ENCODE data around the gene PTPRCAP. TPM values are rescaled to one million over a fixed set of nuclear protein-coding genes. Genes with fewer than 3 reads are reported as not detected.

PTPRCAP gene
- polyA plus RNA-seq, 5 donors: 1.3 to 3.3 (median 1.8) TPM

DNA sequence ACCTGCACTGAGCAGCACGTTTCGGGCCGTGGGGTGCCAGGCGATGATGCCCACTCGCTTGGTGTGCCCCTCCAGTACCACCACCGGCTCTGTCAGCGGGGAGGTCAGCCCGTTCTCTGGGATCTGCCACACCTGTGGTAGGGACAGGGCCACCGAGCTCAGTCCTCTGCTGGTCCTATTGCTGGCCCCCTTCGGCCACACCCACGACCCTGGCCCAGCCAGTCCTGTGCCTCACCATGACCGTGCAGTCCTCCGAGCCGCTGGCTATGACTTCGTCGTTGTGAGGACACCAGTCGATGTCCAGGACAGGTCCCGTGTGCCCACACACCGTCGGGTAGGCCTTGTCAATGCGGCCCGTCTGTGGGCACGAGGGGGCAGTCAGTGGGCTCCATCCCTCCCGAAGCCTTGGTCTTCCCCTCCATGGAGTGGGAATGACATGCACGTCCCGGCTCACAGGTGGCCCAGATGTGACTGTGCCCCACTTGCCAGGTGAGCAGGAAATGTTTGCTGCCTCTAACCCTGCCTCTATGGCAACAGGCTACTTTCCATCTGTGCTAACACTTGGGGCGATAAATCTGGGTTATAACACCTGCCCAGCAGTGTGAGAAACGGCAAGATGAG lies 4.4 kb upstream of the PTPRCAP start:
- no peak for DNase-seq

DNA sequence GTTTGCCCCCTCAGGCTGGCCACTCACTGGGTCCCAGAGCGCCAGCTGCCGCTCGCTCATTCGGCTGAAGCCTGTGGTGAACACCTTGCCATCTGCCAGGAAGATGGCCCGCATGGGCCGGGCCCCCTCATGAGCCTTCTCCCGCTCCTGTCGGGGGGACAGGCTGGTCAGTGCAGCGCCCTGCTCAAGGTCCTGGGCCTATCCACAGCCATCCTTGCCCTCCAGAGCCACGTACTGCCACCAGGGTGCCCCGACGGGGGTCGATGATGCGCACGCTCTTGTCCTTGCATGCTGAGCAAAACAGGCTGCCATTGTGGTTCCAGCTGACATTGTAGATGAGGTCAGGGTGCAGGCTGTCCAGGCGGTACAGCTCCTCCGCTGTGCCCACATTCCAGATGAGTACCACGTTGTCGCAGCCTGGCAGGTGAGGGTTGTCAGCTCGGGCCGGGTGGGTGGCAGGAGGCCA lies 3.6 kb upstream of the PTPRCAP start:
- no peak for DNase-seq

- no peak for DNase-seq
Observed at GRCh38 chr11:67440229-67441097, 3.0 kb upstream of the PTPRCAP start.

- DNase-seq: no peak
Observed at GRCh38 chr11:67439321-67440228, 2.1 kb upstream of the PTPRCAP start.

DNA sequence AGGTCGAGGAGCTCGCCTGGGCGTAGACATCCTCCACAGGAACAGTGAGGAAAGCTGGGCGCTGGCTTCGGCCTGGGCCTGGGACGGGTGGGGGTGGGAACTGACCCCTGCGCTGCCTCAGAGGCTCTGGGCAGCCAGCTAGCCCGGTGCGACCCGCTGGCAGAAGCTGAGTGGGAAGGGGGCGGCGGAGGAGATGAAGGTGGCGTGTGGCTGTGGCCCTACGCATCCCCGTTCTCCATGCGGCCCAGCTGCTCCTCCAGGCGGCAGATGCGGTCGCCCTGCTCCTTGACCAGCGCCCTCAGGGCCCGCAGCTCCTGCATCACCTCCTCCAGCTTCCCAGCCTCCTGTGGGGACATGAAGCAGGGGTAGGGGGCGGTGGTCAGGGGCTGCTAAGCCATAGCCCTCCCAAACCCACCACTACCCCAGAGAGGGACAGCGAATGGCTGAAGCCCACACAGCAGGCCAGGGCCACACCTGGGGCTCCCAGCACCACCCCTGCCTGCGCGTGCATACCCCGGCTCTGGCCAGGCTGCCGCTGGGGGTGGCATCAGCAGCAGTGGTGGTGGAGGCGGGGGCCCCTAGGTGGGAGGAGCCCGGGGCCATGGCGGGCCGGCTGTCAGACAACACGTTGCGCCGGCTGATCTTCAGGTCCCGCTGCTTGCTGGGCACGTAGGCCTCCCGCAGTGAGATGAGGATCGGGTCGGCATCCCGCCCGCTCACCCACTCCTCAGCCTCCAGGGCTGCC lies 848 bp upstream of the PTPRCAP start:
- no peak for DNase-seq

- DNase-seq: no peak
Observed at GRCh38 chr11:67437809-67438157, 301 bp upstream of the PTPRCAP start.

DNA sequence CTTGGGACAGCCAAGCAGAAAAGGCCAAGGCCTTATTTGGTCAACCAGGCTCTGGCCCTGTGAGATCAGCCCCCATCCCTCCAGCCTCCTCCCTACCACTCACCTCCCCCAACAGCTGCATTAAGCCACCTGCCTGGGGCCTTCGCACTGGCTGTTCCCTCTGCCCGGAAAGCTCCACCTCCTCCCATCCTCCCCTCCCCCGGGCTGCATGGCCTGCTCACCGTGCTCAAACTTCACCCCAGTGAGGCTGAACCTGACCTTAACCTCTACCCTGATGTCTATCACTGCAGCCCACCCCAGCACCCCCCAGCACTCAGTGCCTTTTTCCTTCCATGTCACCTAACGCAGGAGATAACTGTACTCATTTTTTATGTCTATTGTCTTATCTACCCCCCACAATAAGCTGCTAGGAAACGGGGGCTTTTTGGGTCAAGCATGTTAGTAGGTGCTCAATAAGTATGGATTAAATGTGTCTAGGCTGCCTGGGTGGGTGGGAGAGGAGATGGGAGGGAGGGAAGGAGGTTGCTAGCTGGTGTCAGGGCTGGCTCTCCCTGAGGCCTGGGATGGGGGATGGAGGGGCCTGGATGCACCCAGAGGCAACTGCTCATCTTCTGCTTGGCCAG lies 912 bp downstream of the PTPRCAP start:
- no peak for DNase-seq

- DNase-seq: no peak
Observed at GRCh38 chr11:67435727-67436458, 1.6 kb downstream of the PTPRCAP start.

DNA sequence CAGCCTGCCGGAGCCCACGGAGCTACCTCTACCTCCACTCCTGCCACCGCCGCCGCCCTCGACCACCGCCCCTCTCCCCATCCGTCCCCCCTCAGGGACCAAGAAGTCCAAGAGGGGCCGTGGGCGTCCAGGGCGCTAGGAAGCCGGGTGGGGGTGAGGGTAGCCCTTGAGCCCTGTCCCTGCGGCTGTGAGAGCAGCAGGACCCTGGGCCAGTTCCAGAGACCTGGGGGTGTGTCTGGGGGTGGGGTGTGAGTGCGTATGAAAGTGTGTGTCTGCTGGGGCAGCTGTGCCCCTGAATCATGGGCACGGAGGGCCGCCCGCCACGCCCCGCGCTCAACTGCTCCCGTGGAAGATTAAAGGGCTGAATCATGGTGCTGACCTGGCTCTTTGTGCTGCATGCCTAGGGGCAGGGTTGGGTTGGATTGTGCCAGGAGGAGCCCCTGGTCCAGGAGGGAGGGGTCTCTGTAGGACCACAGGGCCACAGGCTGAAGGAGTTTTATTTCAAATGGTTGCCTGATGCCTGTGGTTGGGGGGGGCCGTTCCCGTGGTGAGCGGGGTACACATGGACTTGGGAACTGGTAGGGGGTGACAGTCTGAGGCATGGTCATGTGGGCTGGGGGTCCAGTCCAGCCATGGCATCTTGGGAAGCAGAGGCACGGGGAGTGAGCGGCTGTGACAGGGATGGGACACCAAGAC lies 2.3 kb downstream of the PTPRCAP start:
- no peak for DNase-seq

- DNase-seq: no peak
Observed at GRCh38 chr11:67434395-67434881, 3.0 kb downstream of the PTPRCAP start.

DNA sequence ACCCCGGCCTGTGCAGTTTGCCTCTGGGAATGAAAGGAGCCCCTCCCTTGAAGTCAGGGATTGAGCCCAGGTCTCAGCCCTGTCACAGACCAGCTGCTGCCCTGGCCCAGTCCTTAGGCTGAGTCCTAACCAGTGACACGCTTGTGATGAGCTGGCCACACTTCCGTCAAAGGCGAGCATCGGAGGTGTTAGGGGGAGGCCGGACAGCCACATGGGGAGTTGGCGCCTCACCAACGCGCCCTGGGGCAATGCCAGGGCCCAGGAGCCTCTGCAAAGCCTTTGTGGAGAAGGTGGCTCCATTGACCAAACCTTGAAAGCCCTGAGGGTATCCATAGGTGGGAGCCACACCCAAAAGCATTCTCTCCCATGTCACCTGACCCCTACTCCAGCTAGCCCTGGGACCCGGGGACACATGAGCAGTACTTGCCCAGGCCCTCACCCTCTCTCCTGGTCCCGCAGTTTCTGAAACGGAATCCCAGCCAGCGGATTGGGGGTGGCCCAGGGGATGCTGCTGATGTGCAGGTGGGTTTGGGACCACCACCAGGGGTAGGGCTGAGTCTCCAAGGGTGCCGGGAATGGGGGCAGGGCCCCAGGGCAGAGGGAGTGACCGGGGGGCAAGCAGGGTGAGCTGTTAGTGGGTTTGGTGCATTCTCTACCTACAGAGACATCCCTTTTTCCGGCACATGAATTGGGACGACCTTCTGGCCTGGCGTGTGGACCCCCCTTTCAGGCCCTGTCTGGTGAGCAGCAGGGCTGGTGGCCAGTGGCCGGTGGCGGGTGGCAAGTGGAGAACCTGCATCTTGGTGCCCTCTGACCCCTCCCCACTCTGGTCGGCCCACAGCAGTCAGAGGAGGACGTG lies 3.7 kb downstream of the PTPRCAP start:
- no peak for DNase-seq

DNA sequence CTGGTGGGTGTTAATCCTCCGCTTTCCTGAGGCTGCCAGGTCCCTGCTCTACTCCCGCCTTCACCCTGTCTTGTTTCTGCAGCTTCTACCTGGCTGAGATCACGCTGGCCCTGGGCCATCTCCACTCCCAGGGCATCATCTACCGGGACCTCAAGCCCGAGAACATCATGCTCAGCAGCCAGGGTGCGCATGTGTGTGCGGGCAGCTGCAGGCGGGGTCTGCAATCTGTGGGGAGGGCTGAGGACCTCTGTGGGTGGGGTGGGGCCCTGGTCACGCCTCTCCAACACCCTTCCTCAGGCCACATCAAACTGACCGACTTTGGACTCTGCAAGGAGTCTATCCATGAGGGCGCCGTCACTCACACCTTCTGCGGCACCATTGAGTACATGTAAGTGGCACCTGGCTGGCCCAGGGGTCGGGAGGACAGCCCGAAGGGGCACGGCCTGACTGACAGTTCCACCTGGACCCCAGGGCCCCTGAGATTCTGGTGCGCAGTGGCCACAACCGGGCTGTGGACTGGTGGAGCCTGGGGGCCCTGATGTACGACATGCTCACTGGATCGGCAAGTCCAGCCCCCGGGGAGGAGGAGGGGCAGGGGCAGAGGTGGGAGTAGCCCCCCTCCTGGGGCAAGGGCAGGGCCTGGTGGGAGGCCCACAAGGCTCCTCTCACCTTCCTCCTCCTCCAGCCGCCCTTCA lies 4.7 kb downstream of the PTPRCAP start:
- DNase-seq: no peak

- no peak for DNase-seq
Observed at GRCh38 chr11:67431346-67432249, 5.9 kb downstream of the PTPRCAP start.

DNA sequence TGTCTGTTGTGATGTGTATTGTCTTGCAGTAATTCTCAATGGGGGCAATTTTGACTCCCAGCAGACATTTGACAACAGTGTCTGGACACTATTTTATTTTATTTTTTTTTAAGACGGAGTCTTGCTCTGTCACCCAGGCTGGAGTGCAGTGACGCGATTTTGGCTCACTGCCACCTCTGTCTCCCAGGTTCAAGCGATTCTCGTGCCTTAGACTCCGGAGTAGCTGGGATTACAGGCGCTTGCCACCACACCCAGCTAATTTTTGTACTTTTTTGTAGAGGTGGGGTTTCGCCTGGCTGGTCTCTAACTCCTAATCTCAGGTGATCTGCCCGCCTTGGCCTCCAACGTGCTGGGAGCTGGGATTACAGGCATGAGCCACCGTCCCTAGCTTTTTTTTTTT lies 7.8 kb downstream of the PTPRCAP start:
- DNase-seq: no peak

GRCh38 chr11:67429038-67429668 lies 8.3 kb downstream of the PTPRCAP start:
- no peak for DNase-seq
